ENCODE measurements around the gene TENT4B.

The TENT4B gene

GRCh38 chr16:50266337-50267091 lies 113.4 kb downstream of the TENT4B start, which contains the start of gene ADCY7:
Gene ADCY7, plus strand, starts transcription at chr16:50266551. Its CDS starts 21,629 bp downstream, at chr16:50288180.
- no peaks in the 10 kb centered on the region for H3K36me3 ChIP-seq
- H3K4me3 ChIP-seq (ENCODE audit: low read depth, low read length), result peak within 1 kb of the TSS; percentile 58
- no peaks in the 10 kb centered on the region for H3K27me3 ChIP-seq
- DNase-seq, result peak; percentile 86
- TF ChIP-seq CTCF (IDR thresholded peaks at IDR 0.05; ENCODE audit: low read depth, low read length), result no peak
- H3K9me3 ChIP-seq, result no peaks in the 10 kb centered on the region; the same call in 1 of the 2 replicates
- H3K4me1 ChIP-seq, result peaks cover 23% of the 10 kb centered on the region

- DNase-seq, result peak; percentile 66
- Histone ChIP-seq H3K27me3 (no peaks in the 10 kb centered on the region), H3K9me3 (no peaks in the 10 kb centered on the region; the same call in 1 of the 2 replicates), H3K4me3 (ENCODE audit: low read depth, low read length) (peak overlapping the region; percentile 58), H3K4me1 (peaks cover 23% of the 10 kb centered on the region), H3K36me3 (no peaks in the 10 kb centered on the region)
- no peak for TF ChIP-seq CTCF (IDR thresholded peaks at IDR 0.05; ENCODE audit: low read depth, low read length)
These were observed 114.1 kb downstream of the TENT4B start for GRCh38 chr16:50267151-50267631.

GRCh38 chr16:50267651-50268050 lies 114.5 kb downstream of the TENT4B start:
- no peak for TF ChIP-seq CTCF (IDR thresholded peaks at IDR 0.05; ENCODE audit: low read depth, low read length)
- DNase-seq, result peak; percentile 8
- no peaks in the 10 kb centered on the region; the same call in 1 of the 2 replicates for H3K9me3 ChIP-seq
- no peaks in the 10 kb centered on the region for H3K27me3 ChIP-seq
- no peak overlapping the region for H3K4me3 ChIP-seq (ENCODE audit: low read depth, low read length)
- peaks cover 23% of the 10 kb centered on the region for H3K4me1 ChIP-seq
- H3K36me3 ChIP-seq, result no peaks in the 10 kb centered on the region

GRCh38 chr16:50268352-50268751 lies 115.2 kb downstream of the TENT4B start:
- Histone ChIP-seq H3K4me1 (peaks cover 23% of the 10 kb centered on the region), H3K36me3 (no peaks in the 10 kb centered on the region), H3K9me3 (no peaks in the 10 kb centered on the region; the same call in 1 of the 2 replicates), H3K4me3 (ENCODE audit: low read depth, low read length) (no peak overlapping the region), H3K27me3 (no peaks in the 10 kb centered on the region)
- no peak for DNase-seq
- no peak for TF ChIP-seq CTCF (IDR thresholded peaks at IDR 0.05; ENCODE audit: low read depth, low read length)

GRCh38 chr16:50269061-50269705 lies 116.1 kb downstream of the TENT4B start:
- no peaks in the 10 kb centered on the region for H3K27me3 ChIP-seq
- DNase-seq, result no peak
- H3K9me3 ChIP-seq, result no peaks in the 10 kb centered on the region; the same call in 1 of the 2 replicates
- H3K4me3 ChIP-seq (ENCODE audit: low read depth, low read length), result no peak overlapping the region
- TF ChIP-seq CTCF (IDR thresholded peaks at IDR 0.05; ENCODE audit: low read depth, low read length), result no peak
- peaks cover 23% of the 10 kb centered on the region for H3K4me1 ChIP-seq
- no peaks in the 10 kb centered on the region for H3K36me3 ChIP-seq
